DMS 273 treated with DMSO at 0.1 percent for 48 hours (cell line): ENCODE data around the gene GAS5.
"Not testable (repeated sequence)": the region's sequence is repeated elsewhere in the genome, so short reads cannot be mapped to it uniquely, and the experiment has no call there.

Source experiments
- DNase-seq: peaks from one replicate; lab custom pipeline; 2025; lab: John Stamatoyannopoulos, UW

Gene GAS5

DNA sequence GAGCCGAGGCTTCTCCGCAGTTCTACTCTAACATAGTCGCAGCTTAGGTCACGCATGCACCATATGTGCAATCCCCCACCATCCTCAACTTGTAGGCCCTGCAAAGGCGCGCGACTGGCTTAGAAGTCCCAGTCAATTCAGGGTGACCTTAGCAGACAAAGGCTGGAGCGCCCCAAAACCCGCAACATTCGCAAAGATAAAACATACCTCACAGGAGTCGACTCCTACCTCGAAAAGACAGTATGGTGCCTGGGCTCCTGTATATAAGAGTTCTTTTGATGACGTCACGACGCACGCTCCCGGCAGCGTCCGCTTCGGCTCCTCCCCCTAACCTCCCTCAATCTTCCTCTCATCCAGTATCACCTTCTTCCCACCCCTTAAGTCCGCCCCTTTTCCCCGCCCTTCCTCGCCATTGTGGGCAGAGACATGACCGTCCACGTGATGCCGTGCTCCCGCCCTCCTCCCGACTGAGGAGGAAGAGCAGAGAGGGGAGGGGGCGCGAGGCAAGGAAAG lies at the start of gene GAS5:
Gene GAS5, minus strand, starts transcription at position 237 of the 513 bp plus-strand sequence.
- peak; percentile 98 for DNase-seq

DNA sequence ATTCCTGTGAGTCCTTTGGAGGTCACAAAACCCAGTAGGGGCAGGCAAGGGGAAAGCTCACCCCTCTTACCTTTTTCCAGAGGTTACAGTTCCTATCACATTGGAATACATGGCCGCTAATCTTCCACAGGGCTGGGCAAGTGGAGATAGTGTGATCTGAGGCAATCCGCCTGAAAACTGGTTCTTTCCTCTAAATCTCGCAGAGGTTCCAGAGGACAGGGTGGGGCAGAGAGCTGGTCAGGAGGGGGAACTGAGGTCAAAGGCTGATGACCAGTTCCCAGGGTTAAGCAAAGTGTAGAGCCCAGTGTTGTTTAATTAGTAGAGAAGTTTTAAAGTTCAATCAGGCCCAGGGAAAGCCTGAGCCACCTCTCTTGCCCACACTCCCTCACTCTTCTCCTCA lies 49.4 kb upstream of the GAS5 start, which contains the start of gene SERPINC1:
Gene SERPINC1, minus strand, starts transcription at position 179 of the 400 bp plus-strand sequence. Its CDS starts 68 bp downstream, at position 111.
- DNase-seq = no peak

DNA sequence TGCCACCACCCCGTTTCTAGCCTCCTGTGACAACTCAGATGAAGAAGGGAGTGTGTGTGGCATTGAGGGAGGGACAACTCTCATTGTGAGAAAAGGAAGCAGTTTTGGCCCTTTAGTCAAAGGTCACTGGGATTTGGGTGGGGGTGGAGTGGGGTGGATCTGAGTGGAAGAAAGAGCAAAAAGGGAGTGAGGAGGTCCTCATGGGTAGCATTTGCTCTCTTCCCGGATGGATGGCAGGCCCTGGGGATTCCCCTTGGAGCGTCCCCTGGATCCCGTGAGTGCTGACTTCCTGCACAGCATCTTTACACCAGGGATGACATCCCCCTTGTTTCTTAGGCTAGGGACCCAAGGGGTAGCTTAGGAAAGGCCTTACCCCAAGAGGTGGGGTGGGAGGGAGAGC lies 48.9 kb upstream of the GAS5 start:
- no peak for DNase-seq

DNA sequence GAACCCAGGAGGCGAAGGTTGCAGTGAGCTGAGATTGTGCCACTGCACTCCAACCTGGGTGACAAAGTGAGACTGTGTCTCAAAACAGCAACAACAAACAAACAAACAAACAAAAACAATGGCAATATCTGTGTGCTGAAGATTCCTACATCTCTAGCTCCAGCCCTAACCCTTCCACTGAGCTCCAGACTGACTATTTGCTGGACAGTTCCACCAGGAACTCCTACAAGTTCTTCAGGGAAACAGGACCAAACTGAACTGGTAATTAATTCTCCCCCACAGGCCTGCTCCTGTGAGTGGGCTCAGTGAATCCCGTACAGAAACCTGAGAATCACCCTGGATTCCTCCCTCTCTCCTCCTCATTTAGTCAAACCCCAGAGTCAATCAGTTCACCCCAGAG lies 47.8 kb upstream of the GAS5 start:
- no peak for DNase-seq

DNA sequence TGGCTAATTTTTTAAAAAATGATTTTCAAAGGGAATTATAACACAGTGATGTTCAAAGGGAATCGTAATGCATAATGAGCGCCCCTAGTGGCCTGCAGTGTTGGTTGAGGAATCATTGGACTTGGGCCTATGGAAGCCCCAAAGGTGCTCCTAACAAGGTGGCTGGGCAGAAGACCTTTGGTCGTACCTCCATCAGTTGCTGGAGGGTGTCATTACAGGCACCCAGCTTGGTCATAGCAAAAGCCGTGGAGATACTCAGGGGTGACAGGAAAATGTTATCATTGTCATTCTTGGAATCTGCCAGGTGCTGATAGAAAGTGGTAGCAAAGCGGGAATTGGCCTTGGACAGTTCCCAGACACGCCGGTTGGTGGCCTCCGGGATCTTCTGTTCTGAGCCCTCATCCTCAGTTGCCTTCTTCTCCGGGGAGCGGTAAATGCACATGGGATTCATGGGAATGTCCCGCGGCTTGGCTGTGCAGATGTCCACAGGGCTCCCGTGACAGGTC lies 46.6 kb upstream of the GAS5 start:
- DNase-seq = no peak

DNA sequence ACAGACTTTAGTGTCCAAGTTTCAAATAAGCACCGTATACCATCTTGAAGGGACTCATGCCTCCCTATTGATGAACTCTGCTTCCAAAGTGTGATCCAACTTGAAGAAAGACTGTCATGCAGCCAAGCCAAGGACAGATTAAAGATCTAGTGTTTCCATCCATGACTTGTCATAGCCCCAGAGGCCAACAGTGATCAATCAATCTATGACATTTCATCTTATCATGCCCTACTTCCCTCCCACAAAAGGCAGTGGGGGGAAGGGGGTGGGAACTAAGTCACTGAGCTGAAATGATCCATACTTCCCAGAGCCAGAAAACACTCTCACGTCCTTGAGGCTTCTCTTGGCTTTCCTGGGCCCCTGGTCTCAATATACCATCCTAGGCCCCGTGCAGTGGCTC lies 45.3 kb upstream of the GAS5 start:
- no peak for DNase-seq

DNA sequence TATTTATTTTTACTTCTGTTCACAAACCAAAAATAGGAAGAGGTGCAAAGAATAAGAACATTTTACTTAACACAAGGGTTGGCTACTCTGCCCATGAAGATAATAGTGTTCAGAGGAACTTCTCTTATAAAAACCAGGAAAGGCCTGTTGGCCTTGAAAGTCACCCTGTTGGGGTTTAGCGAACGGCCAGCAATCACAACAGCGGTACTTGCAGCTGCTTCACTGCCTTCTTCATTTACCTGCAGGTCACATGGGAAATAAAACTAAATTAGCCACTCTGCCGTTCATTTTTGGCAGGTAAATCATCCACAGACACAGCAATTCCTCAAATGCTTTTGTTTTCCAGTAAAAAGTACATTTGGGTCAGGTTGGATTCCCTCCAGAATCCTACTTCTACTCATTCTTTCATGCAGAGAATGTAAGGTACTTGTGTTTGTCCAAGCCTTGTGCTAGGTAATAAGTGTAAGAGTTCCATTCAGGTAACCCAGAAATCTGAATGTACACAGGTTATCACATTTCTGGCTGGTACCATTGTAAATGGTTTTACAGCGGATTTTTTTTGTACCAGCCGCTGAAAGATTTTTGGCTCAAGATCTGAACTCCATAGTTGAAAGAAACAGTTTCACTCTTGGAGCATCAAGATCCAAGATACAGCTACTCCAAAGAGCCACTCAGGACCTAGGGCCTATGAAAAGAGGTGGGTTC lies 36.2 kb upstream of the GAS5 start:
- no peak for DNase-seq

DNA sequence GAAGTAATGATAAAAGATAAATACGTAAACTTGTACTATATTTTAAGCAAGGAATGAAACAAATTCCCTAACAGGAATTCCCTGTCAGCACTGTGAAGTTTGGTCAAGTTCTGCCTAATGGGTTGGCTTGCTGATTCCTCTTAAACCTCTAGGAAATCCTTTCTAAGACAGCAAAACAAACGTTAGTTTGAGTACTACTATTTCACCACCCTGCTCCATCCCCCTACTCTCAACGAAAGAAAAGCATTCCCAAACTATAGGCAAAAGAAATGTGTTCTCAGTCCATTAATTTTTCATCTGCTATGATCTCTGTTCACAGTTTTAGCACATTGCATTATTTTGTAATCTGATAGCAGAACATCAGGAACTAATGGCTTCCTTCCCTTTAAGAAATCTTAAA lies 33.2 kb upstream of the GAS5 start:
- DNase-seq = no peak

DNA sequence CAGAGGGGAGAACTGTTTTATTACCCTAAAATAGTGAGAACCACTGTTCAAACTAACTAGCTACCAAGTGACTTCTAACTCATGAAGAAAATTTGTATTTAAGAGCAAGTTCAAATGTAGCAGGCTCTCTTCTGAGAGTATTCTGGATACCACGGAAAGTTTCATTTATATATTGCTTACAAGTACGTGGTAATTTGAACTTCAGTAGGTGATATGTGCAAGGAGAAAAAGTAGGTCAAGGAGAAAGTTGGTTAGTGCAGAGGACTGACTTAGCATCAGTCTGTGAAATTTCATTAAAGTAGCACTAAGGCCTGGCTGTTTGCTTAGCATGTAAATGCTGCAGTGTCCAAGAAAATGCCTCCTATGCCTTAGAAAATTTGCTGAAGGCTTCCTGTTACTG lies 32.6 kb upstream of the GAS5 start:
- DNase-seq = no peak

DNA sequence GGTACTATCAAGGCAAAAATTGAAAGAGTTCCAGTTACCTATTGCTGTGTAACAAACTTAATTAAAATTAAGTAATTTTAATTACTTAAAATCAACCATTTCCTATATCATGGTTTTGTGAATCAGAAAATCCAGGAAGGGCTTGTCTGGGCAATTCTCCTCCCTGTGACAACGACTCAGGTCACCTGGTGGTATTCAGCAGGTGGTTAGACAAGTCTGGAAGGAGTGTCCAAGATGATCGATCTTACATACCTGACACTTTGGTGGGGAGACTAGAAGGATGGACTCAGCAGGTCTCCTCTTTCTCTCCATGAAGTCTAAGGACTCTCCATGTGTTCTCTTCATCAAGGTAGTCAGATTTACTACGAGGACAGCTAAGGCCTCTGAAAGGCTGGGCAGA lies 26.4 kb upstream of the GAS5 start:
- DNase-seq = no peak

DNA sequence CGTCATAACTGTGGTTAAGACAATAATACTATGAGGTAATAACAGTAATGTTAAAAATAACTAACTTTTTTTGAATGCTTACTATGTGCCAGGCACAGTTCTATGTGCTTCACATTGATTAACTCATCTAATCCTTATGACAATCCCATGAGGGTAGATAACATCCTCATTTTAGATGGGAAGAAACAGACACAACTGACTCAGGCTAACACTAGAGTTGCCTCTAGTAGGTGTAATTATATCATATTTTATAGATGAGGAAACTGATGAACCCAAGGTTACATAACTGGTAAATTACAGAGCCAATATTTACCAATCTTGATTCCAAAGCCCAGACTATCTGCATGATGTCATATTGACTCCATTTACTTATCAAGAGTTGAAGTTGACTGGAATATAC lies 25.8 kb upstream of the GAS5 start:
- DNase-seq = no peak

DNA sequence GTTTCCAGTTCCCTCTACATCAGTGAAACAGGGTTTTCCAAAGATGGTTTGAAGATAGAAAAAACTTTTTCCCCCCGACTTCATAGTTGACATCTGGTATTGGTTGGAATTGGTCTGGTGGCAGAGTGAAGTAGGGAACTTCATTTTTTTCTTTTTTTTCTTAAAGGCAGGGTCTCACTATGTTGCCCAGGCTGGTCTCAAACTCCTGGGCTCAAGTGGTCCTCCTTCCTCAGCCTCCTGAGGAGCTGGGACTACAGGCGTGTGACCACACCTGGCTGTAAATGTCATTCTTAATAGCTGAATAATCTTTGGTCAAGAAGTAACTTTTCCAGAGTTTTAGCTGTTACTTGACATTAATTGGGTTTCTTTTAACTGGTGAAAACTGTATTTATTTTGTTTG lies 22.1 kb upstream of the GAS5 start:
- DNase-seq = no peak

DNA sequence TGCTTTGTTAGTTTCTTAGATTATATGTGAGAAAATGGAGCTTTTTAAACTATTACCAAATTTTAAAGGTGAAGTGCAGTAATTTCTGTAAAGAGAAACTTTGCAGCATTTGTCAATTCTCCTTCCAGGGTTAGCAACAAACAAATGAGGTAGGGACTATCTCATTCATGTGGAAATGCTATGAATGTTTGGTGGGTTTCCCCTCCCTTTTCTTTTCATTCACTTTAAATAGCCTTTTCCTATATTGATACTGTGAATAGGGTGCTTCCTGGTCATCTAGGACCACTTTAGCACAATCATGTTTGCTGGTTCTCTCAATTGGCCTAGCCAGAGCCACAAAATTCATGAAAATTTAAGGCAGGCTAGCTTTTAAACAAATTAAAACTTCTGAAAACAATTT lies 21.0 kb upstream of the GAS5 start:
- no peak for DNase-seq

DNA sequence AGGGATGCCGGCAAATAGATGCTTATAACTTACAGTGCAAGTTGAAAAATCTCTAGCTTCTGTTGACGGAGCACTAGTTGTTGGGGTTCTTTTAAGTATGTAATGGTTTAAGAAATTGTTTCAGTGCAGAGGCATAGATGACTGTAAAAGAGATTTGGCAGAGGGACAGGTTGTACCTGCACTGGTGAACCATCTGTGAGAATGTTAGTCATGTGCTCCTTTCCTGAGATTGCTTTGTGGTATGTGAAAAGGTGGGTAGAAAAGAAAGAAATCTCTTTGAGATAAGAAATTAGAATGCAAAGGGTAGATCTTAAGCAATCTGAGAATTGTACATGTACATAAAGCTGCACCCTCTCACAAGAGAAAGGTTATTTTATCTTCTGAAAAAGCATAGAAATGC lies 19.8 kb upstream of the GAS5 start:
- no peak for DNase-seq

DNA sequence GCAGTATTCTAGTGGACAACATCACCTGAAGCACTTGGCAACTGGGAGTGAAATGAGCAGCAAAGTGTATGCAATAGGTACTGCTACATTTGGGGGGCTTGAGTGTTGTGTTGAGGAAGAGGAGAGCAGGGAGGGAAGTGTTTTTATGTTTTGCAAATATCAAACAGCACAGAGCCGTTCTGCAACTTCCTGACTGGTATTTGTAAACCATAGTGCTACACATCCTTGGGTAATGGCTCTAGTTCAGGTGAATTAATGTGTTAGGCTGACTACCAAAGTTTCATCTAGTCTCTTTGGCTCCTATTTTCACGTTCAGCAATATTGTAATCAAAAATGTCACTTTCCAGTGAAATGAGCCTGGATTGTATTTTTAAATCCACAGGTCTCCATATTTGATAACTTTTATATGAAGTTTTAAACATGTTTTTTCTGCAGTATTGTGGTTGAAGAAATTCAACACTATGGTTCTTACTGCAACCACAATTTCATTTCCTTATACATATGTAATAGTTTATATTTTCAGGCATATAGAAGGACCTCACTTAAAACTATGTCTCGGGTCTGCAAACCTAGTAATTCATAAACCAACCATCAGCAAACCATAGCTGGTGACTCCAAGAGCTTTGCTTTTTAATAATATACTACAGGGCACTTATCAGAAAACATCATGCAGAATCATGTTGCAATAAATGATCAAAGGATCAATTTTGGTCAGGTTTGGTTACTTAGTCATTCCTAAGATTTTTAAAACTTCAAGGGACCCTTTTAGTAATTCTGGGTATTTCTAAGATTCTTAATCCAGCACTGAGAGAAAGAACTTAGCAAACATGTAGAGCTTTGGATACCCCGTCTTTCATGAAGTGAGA lies 19.2 kb upstream of the GAS5 start:
- DNase-seq = no peak

DNA sequence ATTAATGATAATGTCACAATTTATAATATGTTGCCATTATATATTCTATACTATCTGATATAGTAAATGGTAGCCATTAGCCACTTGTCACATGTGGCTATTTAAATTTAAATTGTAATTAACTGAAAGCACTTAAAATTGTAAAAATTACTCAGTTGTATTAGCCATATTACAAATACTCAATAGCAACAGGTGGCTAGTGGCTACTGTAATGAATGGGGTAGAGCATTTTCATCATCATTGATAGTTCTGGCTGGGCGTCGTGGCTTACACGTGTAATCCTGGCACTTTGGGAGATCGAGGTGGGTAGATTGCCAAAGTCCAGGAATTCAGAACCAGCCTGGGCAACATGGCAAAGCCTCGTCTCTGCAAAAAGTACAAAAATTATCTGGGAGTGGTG lies 16.9 kb upstream of the GAS5 start:
- no peak for DNase-seq

DNA sequence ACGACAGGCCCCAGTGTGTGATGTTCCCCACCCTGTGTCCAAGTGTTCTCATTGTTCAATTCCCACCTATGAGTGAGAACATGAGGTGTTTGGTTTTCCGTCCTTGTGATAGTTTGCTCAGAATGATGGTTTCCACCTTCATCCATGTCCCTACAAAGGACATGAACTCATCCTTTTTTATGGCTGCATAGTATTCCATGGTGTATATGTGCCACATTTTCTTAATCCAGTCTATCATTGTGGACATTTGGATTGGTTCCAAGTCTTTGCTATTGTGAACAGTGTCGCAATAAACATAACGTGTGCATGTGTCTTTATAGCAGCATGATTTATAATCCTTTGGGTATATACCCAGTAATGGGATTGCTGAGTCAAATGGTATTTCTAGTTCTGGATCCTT lies 13.3 kb upstream of the GAS5 start:
- not testable (repeated sequence) for DNase-seq

DNA sequence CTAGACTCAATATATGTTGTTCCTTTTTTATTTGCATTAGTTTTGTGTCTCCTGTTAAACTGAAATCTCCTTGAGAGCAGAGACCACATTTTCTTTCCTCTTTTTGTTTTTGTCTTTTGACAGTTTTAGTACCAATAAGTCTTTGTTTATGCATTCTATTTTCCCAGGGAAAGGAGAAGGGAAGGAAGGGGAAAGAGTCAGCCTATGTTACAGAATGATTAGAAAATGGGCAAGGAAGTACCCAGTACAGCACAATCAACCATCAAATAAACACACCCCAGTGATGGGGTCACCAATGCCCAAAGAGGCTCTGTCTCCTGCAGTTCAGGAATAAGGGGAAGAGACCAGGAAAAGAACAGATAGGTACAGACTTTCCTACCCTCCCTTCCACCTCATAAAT lies 10.5 kb upstream of the GAS5 start:
- no peak for DNase-seq

DNA sequence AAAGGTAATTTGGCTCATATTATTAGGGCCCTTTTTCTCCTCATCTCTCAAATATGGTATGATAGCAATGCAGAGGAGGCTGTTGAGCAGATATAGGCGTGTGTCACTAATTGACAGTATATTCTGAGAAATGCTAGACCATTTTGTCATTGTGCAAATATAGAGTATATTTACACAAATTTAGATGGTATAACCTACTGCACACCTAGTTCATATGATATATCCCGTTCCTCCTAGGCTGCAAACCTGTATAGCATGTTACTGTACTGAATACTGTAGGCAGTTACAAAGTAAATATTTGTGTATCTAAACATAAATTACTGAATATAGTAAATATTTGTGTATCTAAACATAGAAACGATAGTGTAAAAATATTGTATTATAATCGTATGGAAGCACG lies 8.9 kb upstream of the GAS5 start:
- no peak for DNase-seq

DNA sequence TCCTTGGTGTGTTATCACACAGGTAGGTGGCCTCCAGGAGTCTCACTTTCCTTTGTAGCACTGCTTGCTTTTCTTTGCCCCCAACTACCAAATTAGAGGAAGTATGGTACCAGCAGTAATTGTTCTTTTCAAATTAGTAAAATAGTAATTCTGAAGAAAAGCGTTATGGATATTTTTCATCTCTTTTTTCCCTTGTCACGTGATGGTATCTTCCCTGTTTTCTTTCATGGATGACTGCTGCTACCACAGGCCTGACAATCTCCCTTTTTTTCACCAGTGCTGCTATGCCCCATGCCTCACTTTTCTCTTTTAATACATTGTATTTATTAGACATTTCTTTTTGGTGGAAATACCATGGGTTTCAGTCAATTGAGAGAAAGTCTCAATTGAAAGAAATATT lies 3.7 kb upstream of the GAS5 start:
- no peak for DNase-seq

DNA sequence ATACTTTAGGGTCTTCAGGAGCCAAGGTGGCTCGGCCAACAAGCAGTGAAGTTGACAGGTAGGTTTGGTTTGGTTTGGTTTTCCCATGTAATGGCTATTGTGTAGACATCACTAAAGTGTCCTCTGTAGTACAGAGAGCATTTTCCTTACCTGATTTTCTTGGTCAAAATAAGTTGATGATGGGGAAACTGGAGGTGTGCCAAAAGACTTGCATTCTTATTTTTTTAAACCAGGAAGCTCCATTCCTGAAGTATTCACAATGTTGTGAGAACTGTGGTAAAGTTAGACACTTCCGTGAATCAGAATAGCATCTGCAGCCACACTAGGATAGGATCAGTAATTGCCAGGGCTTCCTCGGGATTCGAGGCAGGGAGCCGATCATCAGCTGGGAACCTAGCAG lies 3.3 kb upstream of the GAS5 start:
- no peak for DNase-seq

DNA sequence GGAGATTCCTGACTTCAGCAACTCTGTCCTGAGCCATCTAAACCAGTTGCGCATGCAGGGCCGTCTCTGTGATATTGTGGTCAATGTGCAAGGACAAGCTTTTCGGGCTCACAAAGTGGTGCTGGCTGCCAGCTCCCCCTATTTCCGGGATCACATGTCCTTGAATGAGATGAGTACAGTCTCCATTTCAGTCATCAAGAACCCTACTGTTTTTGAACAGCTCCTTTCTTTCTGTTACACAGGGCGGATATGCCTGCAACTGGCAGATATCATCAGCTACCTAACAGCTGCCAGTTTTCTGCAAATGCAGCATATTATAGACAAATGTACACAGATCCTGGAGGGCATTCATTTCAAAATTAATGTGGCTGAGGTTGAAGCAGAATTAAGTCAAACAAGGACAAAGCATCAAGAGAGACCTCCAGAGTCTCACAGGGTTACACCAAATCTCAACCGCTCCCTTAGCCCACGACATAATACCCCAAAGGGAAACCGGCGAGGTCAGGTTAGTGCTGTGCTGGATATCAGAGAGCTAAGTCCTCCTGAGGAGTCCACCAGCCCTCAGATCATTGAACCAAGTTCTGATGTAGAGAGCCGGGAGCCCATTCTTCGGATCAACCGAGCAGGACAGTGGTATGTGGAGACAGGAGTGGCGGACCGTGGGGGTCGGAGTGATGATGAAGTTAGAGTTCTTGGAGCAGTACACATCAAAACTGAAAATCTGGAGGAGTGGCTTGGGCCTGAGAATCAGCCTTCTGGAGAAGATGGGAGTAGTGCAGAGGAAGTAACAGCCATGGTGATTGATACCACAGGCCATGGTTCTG lies 2.7 kb upstream of the GAS5 start:
- no peak for DNase-seq
